WTC11 (cell line): Measurements from ENCODE around the gene LRP1. TPM values are rescaled to one million over a fixed set of nuclear protein-coding genes. Genes with fewer than 3 reads are reported as not detected.

Experiments used
- ATAC-seq: fragments of 200-7000 bp; cut with Tn5 transposase; 2 replicates; pipeline ENCODE4 v1.10.0; 2021; ENCODE audit warnings: mild to moderate bottlenecking, moderate library complexity
- CTCF ChIA-PET: fragments of 300-600 bp; sonication (Branson Sonifier 250); formaldehyde crosslinking; loops from one replicate; lab custom pipeline; 2021; ENCODE audit warnings: antibody characterized with exemption; lab: Charles Lee
- POLR2A ChIA-PET: fragments of 350-600 bp; sonication (Branson Sonifier 250); formaldehyde crosslinking; loops from one replicate; lab custom pipeline; 2021; ENCODE audit warnings: antibody characterized with exemption; lab: Charles Lee
- DNase-seq: peaks from one replicate; pipeline ENCODE4 v3.0.0; 2021; ENCODE audit warnings: low spot score
- H3K27ac Mint-ChIP-seq: 2 replicates; pipeline ENCODE4 v1.8.0; 2021; ENCODE audit warnings: mixed read lengths
- H3K27me3 Mint-ChIP-seq: 2 replicates; pipeline ENCODE4 v1.8.0; 2021; ENCODE audit warnings: low read depth, mild to moderate bottlenecking, moderate library complexity, mixed read lengths
- H3K36me3 Mint-ChIP-seq: 2 replicates; pipeline ENCODE4 v1.8.0; 2021; ENCODE audit warnings: mixed read lengths
- H3K4me1 Mint-ChIP-seq: 2 replicates; pipeline ENCODE4 v1.8.0; 2022; ENCODE audit warnings: mixed read lengths
- H3K4me3 Mint-ChIP-seq: 2 replicates; pipeline ENCODE4 v1.8.0; 2021; ENCODE audit warnings: mild to moderate bottlenecking, moderate library complexity, mixed read lengths
- H3K9me3 Mint-ChIP-seq: 2 replicates; pipeline ENCODE4 v1.8.0; 2021; ENCODE audit warnings: mixed read lengths
- ATF1 ChIP-seq: sonication (generic); formaldehyde crosslinking; IDR thresholded peaks from 2 replicates; pipeline ENCODE4 v1.8.1; 2023; ENCODE audit warnings: mild to moderate bottlenecking, moderate library complexity, missing genetic modification reagents
- IRF2 ChIP-seq: sonication (generic); formaldehyde crosslinking; IDR thresholded peaks from 2 replicates; pipeline ENCODE4 v1.8.0; 2022; ENCODE audit warnings: low read depth, missing genetic modification reagents, borderline replicate concordance
- JAZF1 ChIP-seq: fragments of 250-450 bp; sonication (Bioruptor Pico); IDR thresholded peaks from 2 replicates; pipeline ENCODE4 v1.9.0; 2021; ENCODE audit warnings: moderate library complexity, mild to moderate bottlenecking, inconsistent platforms
- MXD4 ChIP-seq: fragments of 250-450 bp; sonication (Bioruptor Pico); IDR thresholded peaks from 2 replicates; pipeline ENCODE4 v1.8.0; 2021; ENCODE audit warnings: mild to moderate bottlenecking, moderate library complexity, borderline replicate concordance
- PREB ChIP-seq: sonication (generic); formaldehyde crosslinking; IDR thresholded peaks from 2 replicates; pipeline ENCODE4 v1.8.1; 2022; ENCODE audit warnings: mild to moderate bottlenecking, missing genetic modification reagents, moderate library complexity, borderline replicate concordance
- RELA ChIP-seq: sonication (generic); formaldehyde crosslinking; IDR thresholded peaks from 2 replicates; pipeline ENCODE4 v1.8.1; 2022; ENCODE audit warnings: missing genetic modification reagents, mild to moderate bottlenecking, borderline replicate concordance
- STAT6 ChIP-seq: sonication (generic); formaldehyde crosslinking; conservative IDR thresholded peaks from 2 replicates; pipeline ENCODE4 v1.8.1; 2023; ENCODE audit warnings: mild to moderate bottlenecking, low read depth, missing genetic modification reagents, moderate library complexity
- ZMAT4 ChIP-seq: fragments of 250-450 bp; sonication (Bioruptor Pico); IDR thresholded peaks from 2 replicates; pipeline ENCODE4 v1.9.0; 2021; ENCODE audit warnings: mild to moderate bottlenecking
- ZNF138 ChIP-seq: sonication (generic); formaldehyde crosslinking; conservative IDR thresholded peaks from 2 replicates; pipeline ENCODE4 v1.8.1; 2022; ENCODE audit warnings: mild to moderate bottlenecking, moderate library complexity, missing genetic modification reagents
- ZNF219 ChIP-seq: sonication (generic); formaldehyde crosslinking; IDR thresholded peaks from 2 replicates; pipeline ENCODE4 v1.8.0; 2023; ENCODE audit warnings: missing genetic modification reagents, mild to moderate bottlenecking, borderline replicate concordance
- ZNF263 ChIP-seq: sonication (generic); formaldehyde crosslinking; IDR thresholded peaks from 2 replicates; pipeline ENCODE4 v1.8.1; 2022; ENCODE audit warnings: low read depth, mild to moderate bottlenecking, moderate library complexity, missing genetic modification reagents
- ZNF396 ChIP-seq: fragments of 250-450 bp; sonication (Bioruptor Pico); IDR thresholded peaks from 2 replicates; pipeline ENCODE4 v1.8.0; 2021; ENCODE audit warnings: mild to moderate bottlenecking, moderate library complexity, borderline replicate concordance
- total RNA-seq: library from RNA; stranded (reverse); gene quantifications from 3 replicates; pipeline ENCODE4 v1.2.3, GENCODE V29; 2021
- TF ChIP-seq, protein P1 (sequence below): sonication (generic); formaldehyde crosslinking; conservative IDR thresholded peaks from 2 replicates; pipeline ENCODE4 v1.8.1; 2022; ENCODE audit warnings: mild to moderate bottlenecking, missing genetic modification reagents
- TF ChIP-seq, protein P2 (sequence below): sonication (generic); formaldehyde crosslinking; IDR thresholded peaks from 2 replicates; pipeline ENCODE4 v1.8.1; 2023; ENCODE audit warnings: mild to moderate bottlenecking, missing genetic modification reagents
- TF ChIP-seq, protein P3 (sequence below): sonication (generic); formaldehyde crosslinking; IDR thresholded peaks from 2 replicates; pipeline ENCODE4 v1.8.0; 2022; ENCODE audit warnings: mild to moderate bottlenecking, missing genetic modification reagents

LRP1 gene
- total RNA-seq, 1 experiment from 2014 or later, result 120 TPM

- TF ChIP-seq ZMAT4 (CRISPR knock-in tag) (no peak), PREB (CRISPR knock-in tag) (no peak), RELA (CRISPR knock-in tag) (no peak), MXD4 (CRISPR knock-in tag) (no peak)
These were observed 36.8 kb downstream of the LRP1 start (continued) for GRCh38 chr12:57164966-57165625.

DNA sequence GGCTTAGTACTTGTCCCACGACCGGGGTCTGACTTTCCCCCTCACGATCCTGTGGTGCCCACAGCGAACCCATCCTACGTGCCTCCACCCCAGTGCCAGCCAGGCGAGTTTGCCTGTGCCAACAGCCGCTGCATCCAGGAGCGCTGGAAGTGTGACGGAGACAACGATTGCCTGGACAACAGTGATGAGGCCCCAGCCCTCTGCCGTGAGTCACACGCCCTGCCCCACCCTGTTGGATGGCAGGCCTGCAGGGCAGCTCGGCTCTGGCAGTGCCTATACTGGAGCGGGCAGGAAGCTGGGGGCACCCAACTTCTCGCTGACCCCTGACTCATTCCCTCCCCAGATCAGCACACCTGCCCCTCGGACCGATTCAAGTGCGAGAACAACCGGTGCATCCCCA lies 37.5 kb downstream of the LRP1 start:
- CTCF ChIA-PET, result interaction anchor here (0.9 to 1.3 kb wide), 2 partner anchors 10 to 41 kb away, joined by 3 to 6 read pairs; no protein-coding TSS in a partner anchor
- no peak for ATAC-seq

More for the DNA sequence above, 37.5 kb downstream of the LRP1 start:
- Mint-ChIP-seq H3K36me3 (peaks cover 72% of the 10 kb centered on the region), H3K27me3 (no peaks in the 10 kb centered on the region), H3K9me3 (no peaks in the 10 kb centered on the region), H3K27ac (no peak overlapping the region), H3K4me1 (no peaks in the 10 kb centered on the region), H3K4me3 (no peak overlapping the region)
- no peak for DNase-seq
- TF ChIP-seq, protein P1, sequence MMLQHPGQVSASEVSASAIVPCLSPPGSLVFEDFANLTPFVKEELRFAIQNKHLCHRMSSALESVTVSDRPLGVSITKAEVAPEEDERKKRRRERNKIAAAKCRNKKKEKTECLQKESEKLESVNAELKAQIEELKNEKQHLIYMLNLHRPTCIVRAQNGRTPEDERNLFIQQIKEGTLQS, result no peak
- TF ChIP-seq ZNF263 (CRISPR knock-in tag) (no peak), ATF1 (CRISPR knock-in tag) (no peak), JAZF1 (CRISPR knock-in tag) (no peak), ZNF138 (CRISPR knock-in tag) (no peak), ZNF219 (CRISPR knock-in tag) (no peak), PREB (CRISPR knock-in tag) (no peak), IRF2 (CRISPR knock-in tag) (no peak), STAT6 (no peak), ZNF396 (no peak)
- TF ChIP-seq, protein P2, sequence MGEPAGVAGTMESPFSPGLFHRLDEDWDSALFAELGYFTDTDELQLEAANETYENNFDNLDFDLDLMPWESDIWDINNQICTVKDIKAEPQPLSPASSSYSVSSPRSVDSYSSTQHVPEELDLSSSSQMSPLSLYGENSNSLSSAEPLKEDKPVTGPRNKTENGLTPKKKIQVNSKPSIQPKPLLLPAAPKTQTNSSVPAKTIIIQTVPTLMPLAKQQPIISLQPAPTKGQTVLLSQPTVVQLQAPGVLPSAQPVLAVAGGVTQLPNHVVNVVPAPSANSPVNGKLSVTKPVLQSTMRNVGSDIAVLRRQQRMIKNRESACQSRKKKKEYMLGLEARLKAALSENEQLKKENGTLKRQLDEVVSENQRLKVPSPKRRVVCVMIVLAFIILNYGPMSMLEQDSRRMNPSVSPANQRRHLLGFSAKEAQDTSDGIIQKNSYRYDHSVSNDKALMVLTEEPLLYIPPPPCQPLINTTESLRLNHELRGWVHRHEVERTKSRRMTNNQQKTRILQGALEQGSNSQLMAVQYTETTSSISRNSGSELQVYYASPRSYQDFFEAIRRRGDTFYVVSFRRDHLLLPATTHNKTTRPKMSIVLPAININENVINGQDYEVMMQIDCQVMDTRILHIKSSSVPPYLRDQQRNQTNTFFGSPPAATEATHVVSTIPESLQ (CRISPR knock-in tag), result no peak
- TF ChIP-seq, protein P3, sequence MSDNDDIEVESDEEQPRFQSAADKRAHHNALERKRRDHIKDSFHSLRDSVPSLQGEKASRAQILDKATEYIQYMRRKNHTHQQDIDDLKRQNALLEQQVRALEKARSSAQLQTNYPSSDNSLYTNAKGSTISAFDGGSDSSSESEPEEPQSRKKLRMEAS (CRISPR knock-in tag), result no peak
- POLR2A ChIA-PET, result no interaction called here
